Sigmoid colon (tissue), 4 donors: Measurements from ENCODE around the gene CDCA4.

Experiments used
- EP300 ChIP-seq, 4 donors: sonication (generic); formaldehyde crosslinking; IDR thresholded peaks; one replicate each; pipeline ENCODE4 v1.6.1; 2017; ENCODE audit warnings: antibody characterized with exemption in 4 of 4
- POLR2A ChIP-seq, 2 donors: fragments of 450-650 bp; IDR thresholded peaks; one replicate each; pipeline ENCODE4 v1.6.1; 2016; ENCODE audit warnings: antibody characterized with exemption in 2 of 2, mild to moderate bottlenecking in 2 of 2, moderate library complexity in 2 of 2
- POLR2AphosphoS5 ChIP-seq, 4 donors: sonication (generic); formaldehyde crosslinking; IDR thresholded peaks; one replicate each; pipeline ENCODE4 v1.6.1; 2017; ENCODE audit warnings: antibody characterized with exemption in 4 of 4
- TF ChIP-seq, protein P1 (sequence below), 4 experiments: fragments of 450-650 bp in 3 of 4; fragments of 200-600 bp in 1 of 4; IDR thresholded peaks; one replicate each; pipeline ENCODE4 v1.5.1; 2016 to 2019; ENCODE audit warnings: antibody characterized with exemption in 4 of 4, mild to moderate bottlenecking in 3 of 4, moderate library complexity in 2 of 4

DNA sequence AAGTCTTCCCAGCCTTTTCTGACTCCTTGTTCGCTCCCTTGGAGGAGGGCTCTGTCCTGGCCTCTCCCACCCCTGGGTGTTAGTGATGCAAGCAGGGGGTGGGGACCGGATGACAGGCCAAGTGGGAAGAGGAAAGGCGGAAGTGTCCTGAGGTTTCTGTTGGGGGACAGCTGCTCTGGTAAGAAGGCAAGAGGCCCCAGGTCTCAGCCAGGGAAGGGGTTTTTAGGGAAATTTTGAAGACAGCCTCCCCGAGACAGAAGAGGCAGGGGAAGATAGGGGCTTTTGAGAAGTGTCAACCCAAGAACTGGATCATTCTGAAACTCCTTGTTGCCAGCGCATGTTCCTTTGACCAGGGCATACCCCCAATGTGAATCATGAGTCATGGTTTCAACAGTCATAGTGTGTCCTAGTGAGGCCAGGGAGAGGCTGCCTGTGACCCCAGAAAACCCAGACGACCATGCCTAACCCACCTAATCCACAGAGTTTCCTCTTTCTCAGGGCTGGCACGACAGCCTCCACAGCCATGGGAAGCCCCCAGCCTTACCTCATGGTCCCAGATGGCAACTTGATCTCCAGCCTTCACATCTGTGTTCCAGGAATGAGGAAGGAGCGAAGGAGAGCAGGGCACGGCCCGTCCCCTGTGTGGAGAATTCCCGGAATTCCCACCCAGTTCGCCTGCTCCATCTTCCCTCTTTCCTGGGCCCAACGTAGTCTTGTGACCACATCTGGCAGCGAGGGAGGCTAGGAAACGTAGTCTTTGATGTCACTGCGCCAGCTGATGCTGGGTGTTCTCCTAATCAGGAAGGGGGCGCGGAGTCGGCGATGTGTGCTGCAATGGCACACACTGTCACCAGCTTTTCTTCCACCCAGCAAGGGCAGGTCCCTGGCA is 49.2 kb upstream of the CDCA4 start:
- TF ChIP-seq POLR2A (IDR thresholded peaks at IDR 0.05) (no peak), POLR2AphosphoS5 (IDR thresholded peaks at IDR 0.05) (no peak), EP300 (IDR thresholded peaks at IDR 0.05) (peak in 1 of 4 donors; percentile 5)
- TF ChIP-seq, protein P1, sequence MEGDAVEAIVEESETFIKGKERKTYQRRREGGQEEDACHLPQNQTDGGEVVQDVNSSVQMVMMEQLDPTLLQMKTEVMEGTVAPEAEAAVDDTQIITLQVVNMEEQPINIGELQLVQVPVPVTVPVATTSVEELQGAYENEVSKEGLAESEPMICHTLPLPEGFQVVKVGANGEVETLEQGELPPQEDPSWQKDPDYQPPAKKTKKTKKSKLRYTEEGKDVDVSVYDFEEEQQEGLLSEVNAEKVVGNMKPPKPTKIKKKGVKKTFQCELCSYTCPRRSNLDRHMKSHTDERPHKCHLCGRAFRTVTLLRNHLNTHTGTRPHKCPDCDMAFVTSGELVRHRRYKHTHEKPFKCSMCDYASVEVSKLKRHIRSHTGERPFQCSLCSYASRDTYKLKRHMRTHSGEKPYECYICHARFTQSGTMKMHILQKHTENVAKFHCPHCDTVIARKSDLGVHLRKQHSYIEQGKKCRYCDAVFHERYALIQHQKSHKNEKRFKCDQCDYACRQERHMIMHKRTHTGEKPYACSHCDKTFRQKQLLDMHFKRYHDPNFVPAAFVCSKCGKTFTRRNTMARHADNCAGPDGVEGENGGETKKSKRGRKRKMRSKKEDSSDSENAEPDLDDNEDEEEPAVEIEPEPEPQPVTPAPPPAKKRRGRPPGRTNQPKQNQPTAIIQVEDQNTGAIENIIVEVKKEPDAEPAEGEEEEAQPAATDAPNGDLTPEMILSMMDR (IDR thresholded peaks at IDR 0.05), result no peak
